CD4-positive, alpha-beta T cell (primary cell): ENCODE results near the gene LDLR. TPM values are rescaled to one million over a fixed set of nuclear protein-coding genes. Genes with fewer than 3 reads are reported as not detected.

Experiments
- ATAC-seq: fragments of 200-7000 bp; cut with Tn5 transposase; one replicate; pipeline ENCODE4 v1.10.0; 2022; ENCODE audit warnings: mild to moderate bottlenecking; ENCODE audit not compliant: poor library complexity
- CTCF ChIA-PET: fragments of 350-600 bp; sonication (Branson Sonifier 250); formaldehyde crosslinking; loops from one replicate; lab custom pipeline; 2021; ENCODE audit warnings: antibody characterized with exemption, inconsistent platforms; lab: Charles Lee
- POLR2A ChIA-PET: fragments of 350-600 bp; sonication (Branson Sonifier 250); formaldehyde crosslinking; loops from one replicate; lab custom pipeline; 2021; ENCODE audit warnings: antibody characterized with exemption, inconsistent platforms; lab: Charles Lee
- DNase-seq, 14 experiments: peaks; one replicate each; pipeline ENCODE4 v3.0.0-alpha.2; 2013 to 2020; ENCODE audit warnings: mixed read lengths in 2 of 14
- H3K27ac ChIP-seq, 2 donors: one replicate each; pipeline versions ENCODE4 v1.5.1 to v1.7.0; 2013; ENCODE audit warnings: low read length in 2 of 2, low read depth in 1 of 2, mild to moderate bottlenecking in 1 of 2
- H3K27me3 ChIP-seq, 2 experiments: 1 replicate in 1 of 2; 2 replicates in 1 of 2; pipeline versions ENCODE4 v1.6.1 to v1.7.0; 2013; ENCODE audit warnings: low read length in 2 of 2, control low read depth in 1 of 2, mild to moderate bottlenecking in 1 of 2, moderate library complexity in 1 of 2; ENCODE audit not compliant: insufficient read depth in 2 of 2, control insufficient read depth in 1 of 2
- H3K36me3 ChIP-seq: one replicate; pipeline ENCODE4 v1.6.1; 2013; ENCODE audit warnings: low read length, control low read depth; ENCODE audit not compliant: insufficient read depth
- H3K4me1 ChIP-seq: one replicate; pipeline ENCODE4 v1.6.1; 2013; ENCODE audit warnings: low read length, control low read depth; ENCODE audit not compliant: insufficient read depth
- H3K4me3 ChIP-seq: one replicate; pipeline ENCODE4 v1.5.1; 2013; ENCODE audit warnings: mild to moderate bottlenecking, low read length, moderate library complexity
- H3K9me3 ChIP-seq, 2 experiments: 1 replicate in 1 of 2; 2 replicates in 1 of 2; pipeline versions ENCODE4 v1.6.1 to v1.7.0; 2013; ENCODE audit warnings: low read length in 2 of 2, mild to moderate bottlenecking in 2 of 2, control low read depth in 1 of 2, moderate library complexity in 1 of 2; ENCODE audit not compliant: control insufficient read depth in 1 of 2, insufficient read depth in 1 of 2
- H3K27ac Mint-ChIP-seq: one replicate; pipeline ENCODE4 v1.8.0; 2020; ENCODE audit warnings: mixed read lengths
- H3K27me3 Mint-ChIP-seq: one replicate; pipeline ENCODE4 v1.8.0; 2021; ENCODE audit warnings: mixed read lengths
- H3K36me3 Mint-ChIP-seq: one replicate; pipeline ENCODE4 v1.8.0; 2021; ENCODE audit warnings: low read depth, mixed read lengths
- H3K4me1 Mint-ChIP-seq: one replicate; pipeline ENCODE4 v1.8.0; 2021; ENCODE audit warnings: low read depth, mixed read lengths
- H3K4me3 Mint-ChIP-seq: one replicate; pipeline ENCODE4 v1.8.0; 2020; ENCODE audit warnings: mild to moderate bottlenecking, mixed read lengths
- H3K9me3 Mint-ChIP-seq: one replicate; pipeline ENCODE4 v1.8.0; 2020; ENCODE audit warnings: mixed read lengths
- intact Hi-C, 2 experiments: fragments of 100-400 bp; cut with DNase I in 1 of 2; cut with micrococcal nuclease in 1 of 2; formaldehyde crosslinking; loops; one replicate each; pipeline versions ENCODE4 v1.15.1 to v1.9.0; 2023 to 2025; cut with DNase I, micrococcal nuclease
- total RNA-seq, 174 experiments: library from RNA in 2 of 174; stranded (reverse) in 2 of 174; gene quantifications; one replicate each; pipeline ENCODE4 v1.2.3 and lab custom pipeline; 2021 to 2026
- TF ChIP-seq, protein P1 (sequence below): fragments of 200-600 bp; IDR thresholded peaks from one replicate; pipeline ENCODE4 v1.8.0; 2022; ENCODE audit warnings: antibody characterized with exemption, mild to moderate bottlenecking

LDLR gene
- total RNA-seq, 2 experiments from 2014 or later, result 32.5 to 34.0 TPM

DNA sequence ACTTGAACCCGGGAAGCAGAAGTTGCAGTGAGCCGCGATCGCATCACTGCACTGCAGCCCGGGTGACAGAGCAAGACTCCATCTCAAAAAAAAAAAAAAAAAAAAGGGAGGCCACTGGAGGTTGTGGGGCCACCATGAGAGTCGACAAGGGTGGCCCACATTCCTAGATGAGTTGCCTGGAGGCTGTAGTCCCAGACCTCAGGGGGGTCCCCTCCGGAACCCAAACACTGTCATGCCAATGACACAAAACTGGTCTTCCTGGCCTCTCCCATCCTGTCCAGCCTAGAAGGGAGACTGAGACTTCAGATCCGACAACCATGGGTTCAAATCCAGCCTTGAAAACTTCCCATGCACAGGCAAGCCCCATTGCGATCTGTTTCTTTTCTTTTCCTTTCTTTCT is 51.6 kb downstream of the LDLR start:
- Histone ChIP-seq H3K36me3 (no peaks in the 10 kb centered on the region), H3K4me3 (no peak overlapping the region), H3K27me3 (no peaks in the 10 kb centered on the region), H3K4me1 (peaks cover 33% of the 10 kb centered on the region), H3K27ac (no peak overlapping the region), H3K9me3 (peaks cover 0 to 4% of the 10 kb centered on the region in 2 experiments)
- ChIA-PET CTCF (no interaction called here), POLR2A (no interaction called here)
- no peak for ATAC-seq
- Mint-ChIP-seq H3K27ac (no peak overlapping the region), H3K36me3 (no peaks in the 10 kb centered on the region), H3K4me1 (peaks cover 8% of the 10 kb centered on the region), H3K27me3 (no peaks in the 10 kb centered on the region), H3K9me3 (no peaks in the 10 kb centered on the region), H3K4me3 (no peak overlapping the region)
- TF ChIP-seq, protein P1, sequence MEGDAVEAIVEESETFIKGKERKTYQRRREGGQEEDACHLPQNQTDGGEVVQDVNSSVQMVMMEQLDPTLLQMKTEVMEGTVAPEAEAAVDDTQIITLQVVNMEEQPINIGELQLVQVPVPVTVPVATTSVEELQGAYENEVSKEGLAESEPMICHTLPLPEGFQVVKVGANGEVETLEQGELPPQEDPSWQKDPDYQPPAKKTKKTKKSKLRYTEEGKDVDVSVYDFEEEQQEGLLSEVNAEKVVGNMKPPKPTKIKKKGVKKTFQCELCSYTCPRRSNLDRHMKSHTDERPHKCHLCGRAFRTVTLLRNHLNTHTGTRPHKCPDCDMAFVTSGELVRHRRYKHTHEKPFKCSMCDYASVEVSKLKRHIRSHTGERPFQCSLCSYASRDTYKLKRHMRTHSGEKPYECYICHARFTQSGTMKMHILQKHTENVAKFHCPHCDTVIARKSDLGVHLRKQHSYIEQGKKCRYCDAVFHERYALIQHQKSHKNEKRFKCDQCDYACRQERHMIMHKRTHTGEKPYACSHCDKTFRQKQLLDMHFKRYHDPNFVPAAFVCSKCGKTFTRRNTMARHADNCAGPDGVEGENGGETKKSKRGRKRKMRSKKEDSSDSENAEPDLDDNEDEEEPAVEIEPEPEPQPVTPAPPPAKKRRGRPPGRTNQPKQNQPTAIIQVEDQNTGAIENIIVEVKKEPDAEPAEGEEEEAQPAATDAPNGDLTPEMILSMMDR, result no peak
- intact Hi-C loops, result no loop called here
- DNase-seq, result no peak

DNA sequence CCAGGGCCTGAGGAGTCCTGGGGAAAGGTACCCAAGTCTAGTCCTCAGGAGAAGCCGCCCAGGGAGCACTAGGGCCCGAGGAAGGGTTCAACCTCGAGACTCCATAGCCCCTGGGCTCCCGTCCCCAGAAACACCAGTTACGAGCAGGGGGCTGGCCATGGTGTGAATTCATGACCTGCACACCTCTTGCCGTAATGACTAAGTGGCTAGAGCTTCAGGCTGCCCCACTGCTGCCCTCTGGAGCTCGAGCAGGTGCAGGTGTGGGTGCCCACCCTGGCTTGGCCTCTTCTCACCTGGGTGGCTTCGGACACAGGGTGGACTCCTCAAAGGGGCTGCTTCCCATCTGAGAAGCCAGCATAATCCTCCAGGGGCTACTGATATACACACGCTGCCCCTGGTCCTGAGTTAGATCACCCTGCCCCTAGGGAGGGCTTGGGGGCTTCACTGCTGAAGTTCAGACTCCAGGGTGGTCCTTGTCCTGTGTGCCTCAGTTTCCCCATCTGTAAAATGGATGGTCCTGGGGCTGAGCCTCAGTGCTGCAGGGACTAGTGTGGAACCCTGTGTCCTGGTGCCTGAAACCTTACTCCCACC is 52.8 kb downstream of the LDLR start:
- no peak overlapping the region for H3K4me3 ChIP-seq
- CTCF ChIA-PET, result no interaction called here
- no peak for DNase-seq
- TF ChIP-seq, protein P1, result no peak
- POLR2A ChIA-PET, result no interaction called here
- H3K36me3 ChIP-seq, result no peaks in the 10 kb centered on the region
- Mint-ChIP-seq H3K9me3 (no peaks in the 10 kb centered on the region), H3K27ac (no peak overlapping the region), H3K27me3 (no peaks in the 10 kb centered on the region), H3K4me3 (no peak overlapping the region), H3K4me1 (peaks cover 8% of the 10 kb centered on the region), H3K36me3 (no peaks in the 10 kb centered on the region)
- ATAC-seq, result no peak
- no peak overlapping the region for H3K27ac ChIP-seq
- intact Hi-C loops, result no loop called here
- H3K27me3 ChIP-seq, result no peaks in the 10 kb centered on the region
- peaks cover 0 to 4% of the 10 kb centered on the region in 2 experiments for H3K9me3 ChIP-seq
- peaks cover 33% of the 10 kb centered on the region for H3K4me1 ChIP-seq

DNA sequence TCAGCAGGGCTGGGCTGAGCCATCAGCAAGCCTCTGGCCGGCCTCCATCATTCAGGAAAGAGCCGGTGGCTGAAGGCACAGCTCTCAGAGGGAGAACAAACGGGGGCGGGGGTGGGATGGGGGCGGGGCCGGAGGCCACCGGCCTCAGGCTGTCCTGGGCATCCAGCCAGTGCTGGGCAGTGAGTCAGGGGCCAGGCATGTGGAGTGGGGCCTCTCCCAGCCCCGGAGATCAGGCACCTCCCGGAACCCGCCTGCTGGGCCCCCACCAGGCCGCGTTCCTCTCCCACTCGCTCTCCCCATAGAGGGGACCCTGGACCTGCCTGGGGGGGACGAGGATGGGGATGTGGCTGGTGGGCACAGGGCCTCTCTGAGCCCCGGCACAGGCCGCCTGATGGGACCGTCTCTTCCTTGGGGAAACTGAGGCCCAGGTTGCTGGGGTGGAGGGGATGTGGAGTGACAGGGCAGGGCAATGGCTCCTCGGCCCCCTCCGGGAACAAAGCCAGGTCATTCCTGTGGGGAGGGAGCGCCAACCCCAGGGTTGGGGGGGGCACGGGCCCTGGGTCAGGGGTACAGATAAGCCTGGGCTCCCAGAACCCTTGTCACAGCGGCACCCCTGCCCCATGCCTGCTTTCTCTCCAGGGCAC is 53.4 kb downstream of the LDLR start:
- ChIA-PET POLR2A (no interaction called here), CTCF (no interaction called here)
- H3K4me3 ChIP-seq, result no peak overlapping the region
- Mint-ChIP-seq H3K27ac (no peak overlapping the region), H3K36me3 (no peaks in the 10 kb centered on the region), H3K4me3 (no peak overlapping the region), H3K4me1 (peaks cover 5% of the 10 kb centered on the region), H3K9me3 (no peaks in the 10 kb centered on the region), H3K27me3 (no peaks in the 10 kb centered on the region)
- DNase-seq (no peak), ATAC-seq (no peak)
- no peaks in the 10 kb centered on the region for H3K27me3 ChIP-seq
- peaks cover 27% of the 10 kb centered on the region for H3K4me1 ChIP-seq
- TF ChIP-seq, protein P1, result no peak
- peaks cover 0 to 4% of the 10 kb centered on the region in 2 experiments for H3K9me3 ChIP-seq
- intact Hi-C loops, result no loop called here
- no peaks in the 10 kb centered on the region for H3K36me3 ChIP-seq
- no peak overlapping the region for H3K27ac ChIP-seq
